Mesangial cell (primary cell): ENCODE data around the gene SLC35B1. TPM values are rescaled to one million over a fixed set of nuclear protein-coding genes. Genes with fewer than 3 reads are reported as not detected.

Experiments used
- total RNA-seq: library from RNA; depleted of rRNA; stranded (reverse); fragments of >200 nt; gene quantifications from 2 replicates; pipeline ENCODE4 v1.2.3, GENCODE V29; 2015

Gene SLC35B1, protein sequence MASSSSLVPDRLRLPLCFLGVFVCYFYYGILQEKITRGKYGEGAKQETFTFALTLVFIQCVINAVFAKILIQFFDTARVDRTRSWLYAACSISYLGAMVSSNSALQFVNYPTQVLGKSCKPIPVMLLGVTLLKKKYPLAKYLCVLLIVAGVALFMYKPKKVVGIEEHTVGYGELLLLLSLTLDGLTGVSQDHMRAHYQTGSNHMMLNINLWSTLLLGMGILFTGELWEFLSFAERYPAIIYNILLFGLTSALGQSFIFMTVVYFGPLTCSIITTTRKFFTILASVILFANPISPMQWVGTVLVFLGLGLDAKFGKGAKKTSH
- 50.5 and 82.0 TPM in 2 replicates for total RNA-seq

DNA sequence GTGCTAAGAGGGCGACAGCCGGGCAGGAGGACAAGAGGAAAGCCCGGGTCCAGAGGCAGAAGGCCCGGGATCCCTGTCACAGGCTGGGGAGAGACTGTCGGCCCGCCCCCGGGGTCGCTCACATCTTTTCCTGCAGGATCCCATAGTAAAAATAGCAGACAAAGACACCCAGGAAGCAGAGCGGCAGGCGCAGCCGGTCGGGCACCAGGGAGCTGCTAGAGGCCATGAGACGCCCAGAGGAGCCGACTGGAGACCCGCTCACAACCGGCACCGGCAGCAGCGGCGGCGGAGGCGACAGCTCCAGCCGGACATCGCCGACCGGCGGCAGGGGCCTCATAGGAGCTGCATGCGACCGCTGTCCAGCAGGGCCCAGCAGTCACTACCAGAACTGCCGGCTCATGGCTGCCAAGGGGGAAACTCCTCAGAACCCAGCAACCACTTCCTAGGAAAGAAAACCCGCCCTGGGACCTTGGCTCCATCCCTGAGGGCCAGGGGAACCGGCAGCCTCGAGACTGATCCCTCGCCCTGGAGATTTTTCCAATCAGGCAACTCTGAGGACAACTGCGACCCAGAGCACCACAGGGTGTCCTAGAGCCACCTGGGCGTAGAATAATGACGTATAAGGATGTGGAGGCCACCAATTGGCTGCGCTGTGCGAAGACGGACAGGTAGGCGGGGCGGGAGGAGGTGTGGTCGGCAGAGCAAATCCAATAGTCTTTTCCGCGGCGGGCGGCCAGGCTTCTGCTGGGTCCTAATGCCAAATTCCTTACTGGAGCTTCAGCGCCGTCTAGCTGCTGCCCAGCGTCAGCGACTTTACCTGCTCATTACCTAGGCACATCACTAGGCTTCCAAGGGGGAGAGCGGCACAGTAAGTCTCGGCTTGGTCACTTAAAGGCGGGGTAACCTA lies at the start of gene SLC35B1:
Gene SLC35B1 (minus strand): TSS at position 357 of the 907 bp plus-strand sequence. CDS start 131 bp downstream, at position 226.

DNA sequence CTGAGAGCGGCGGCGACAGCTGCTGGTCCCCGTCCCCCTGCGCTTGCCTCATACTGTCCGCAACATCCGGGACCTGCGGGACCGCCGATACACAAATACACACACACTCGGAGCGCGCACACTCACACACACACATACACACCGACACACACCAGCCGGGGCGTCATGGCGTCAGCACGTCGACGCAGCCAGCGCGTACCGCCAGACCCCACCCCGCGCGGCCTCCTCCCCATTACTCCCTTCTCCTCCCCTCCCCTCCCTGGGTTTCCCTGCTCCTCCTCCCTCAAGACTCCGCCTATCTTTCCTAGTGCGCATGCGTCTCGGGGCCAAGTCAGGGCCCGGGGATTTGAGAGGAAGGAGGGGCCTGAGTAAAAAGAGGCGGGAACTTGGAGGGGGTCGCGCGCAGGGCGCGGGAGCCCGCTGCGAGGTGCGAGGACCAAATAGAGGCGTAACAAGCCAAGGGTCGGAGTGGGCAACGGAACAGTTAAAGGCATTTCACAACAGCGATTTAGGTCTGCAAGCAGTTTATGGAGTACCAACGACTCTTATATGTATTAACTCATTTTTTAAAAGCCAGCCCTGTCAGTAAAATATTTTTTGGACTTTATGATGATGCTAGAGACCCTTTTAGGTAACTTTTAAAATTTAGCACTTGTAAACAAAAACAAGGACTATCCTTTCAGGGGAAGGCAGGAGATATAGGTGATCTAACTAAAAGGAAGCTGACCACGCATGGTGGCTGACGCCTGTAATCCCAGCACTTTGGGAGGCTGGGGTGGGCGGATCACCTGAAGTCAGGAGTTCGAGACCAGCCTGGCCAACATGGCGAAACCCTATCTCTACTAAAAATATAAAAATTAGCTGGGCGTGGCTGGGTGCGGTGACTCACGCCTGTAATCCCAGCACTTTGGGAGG lies 29.6 kb downstream of the SLC35B1 start, which contains the start of gene SPOP:
Gene SPOP (minus strand): TSS at position 165 of the 915 bp plus-strand sequence. CDS start 55,287 bp downstream, outside the sequence.

Other genes with a start within 250 kb of the SLC35B1 start
- gene NGFR, start 212.7 kb downstream of the SLC35B1 start, total RNA-seq: 0.13 and 0.16 TPM in 2 replicates
- gene NXPH3, start 132.1 kb downstream of the SLC35B1 start, total RNA-seq: under 0.01 TPM in 1 of 2 replicates, not detected in the other
- 24.0 and 24.1 TPM in 2 replicates for gene SPOP, start 29.9 kb downstream of the SLC35B1 start, total RNA-seq
- gene FAM117A, start 56.2 kb upstream of the SLC35B1 start, total RNA-seq: 5.8 and 6.0 TPM in 2 replicates
- gene KAT7, start 80.7 kb upstream of the SLC35B1 start, total RNA-seq: 20.0 and 26.4 TPM in 2 replicates
- not detected in 2 replicates for gene TAC4, start 140.1 kb upstream of the SLC35B1 start, total RNA-seq